UCSD-AML1 (cell line): Measurements from ENCODE around the gene USPL1.
"Not testable (repeated sequence)": the region's sequence is repeated elsewhere in the genome, so short reads cannot be mapped to it uniquely, and the experiment has no call there.

Experiments used
- DNase-seq: peaks from one replicate; lab custom pipeline; 2025; ENCODE audit not compliant: unreplicated experiment; lab: John Stamatoyannopoulos, UW

The USPL1 gene

DNA sequence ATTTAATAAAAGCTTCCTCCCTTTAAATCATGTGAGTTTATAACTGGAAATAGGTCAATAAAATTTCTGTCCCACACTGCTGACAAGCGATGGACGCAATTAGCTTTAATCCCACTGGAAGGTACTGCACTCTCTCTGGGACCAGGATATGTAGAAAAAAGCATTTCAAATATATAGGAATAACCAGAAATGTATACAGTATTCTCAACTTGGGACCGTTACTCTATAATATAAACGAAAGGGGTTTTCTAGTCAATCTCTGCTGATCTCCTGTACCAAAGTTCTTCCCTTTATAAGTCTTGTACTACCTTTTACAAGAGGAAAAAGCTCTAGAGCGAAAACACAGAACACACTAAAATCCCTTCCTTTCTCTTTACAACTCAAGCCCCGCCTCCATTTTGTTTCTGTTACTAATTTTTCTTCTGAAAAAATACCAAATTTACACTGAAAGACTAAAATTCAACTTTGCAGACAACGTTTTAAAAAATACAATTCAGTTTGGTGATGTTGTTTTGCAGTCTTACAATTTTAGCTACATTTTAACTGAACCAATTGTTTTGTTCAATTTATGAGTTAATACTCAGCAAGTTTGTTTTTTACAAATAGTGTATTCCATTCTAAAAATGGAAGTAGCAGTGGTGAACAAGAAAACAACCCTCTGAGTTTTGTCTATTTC is 1.7 kb upstream of the USPL1 start:
- DNase-seq = no peak

DNA sequence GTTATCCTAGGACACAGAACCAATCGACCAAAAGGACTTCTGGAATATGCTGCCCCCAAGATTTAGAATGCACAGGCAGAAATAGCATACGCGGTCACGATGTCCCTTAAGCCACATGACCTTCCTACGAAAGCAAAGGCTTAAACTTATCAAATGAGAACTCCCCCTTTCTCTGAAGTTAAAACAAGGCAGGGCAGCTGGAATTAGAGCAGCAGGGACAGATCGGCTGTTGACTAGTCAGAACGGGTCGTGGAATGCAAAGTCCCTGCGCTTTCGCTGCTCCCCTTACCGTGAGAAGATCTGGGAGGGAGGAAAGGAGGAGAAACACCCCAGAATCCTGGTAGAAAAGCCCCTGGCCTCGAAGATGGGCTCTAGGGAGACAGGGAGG is 799 bp upstream of the USPL1 start:
- no peak for DNase-seq

DNA sequence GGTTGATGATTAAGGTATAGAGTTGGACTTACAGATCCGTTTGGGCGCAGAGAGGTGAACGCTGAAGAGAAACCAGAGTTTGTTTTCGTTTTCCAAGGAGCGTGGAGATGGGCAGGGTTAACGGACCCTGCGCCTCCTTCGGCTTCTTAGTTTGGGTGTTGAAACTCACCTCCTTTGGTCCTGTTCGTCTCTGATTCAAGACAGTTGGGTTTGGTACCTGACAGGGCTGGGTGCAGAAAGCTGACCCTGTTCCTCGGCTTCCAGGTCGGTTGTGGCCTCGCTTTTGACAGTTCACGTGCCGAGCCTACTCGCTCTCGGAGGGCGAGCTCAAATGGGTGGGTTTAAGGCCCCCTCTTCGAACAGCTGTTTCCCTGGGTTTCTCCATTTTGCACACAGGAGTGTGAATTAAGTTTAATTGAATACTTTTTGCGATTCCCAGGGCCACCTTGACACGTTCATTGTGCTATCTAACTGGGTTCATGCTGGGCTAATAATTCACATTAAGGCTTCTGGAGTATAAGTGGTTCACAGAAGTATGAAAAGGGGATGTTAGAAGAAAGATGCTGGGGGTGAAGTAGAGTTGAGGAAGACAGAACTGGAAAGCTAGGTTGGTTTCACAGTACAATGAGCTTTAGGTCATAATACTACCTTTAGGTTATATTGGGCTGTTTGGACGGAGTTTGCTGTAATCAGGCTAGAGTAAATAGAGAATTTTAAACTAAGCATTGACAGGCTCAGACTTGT is 638 bp downstream of the USPL1 start:
- DNase-seq = peak; percentile 51

DNA sequence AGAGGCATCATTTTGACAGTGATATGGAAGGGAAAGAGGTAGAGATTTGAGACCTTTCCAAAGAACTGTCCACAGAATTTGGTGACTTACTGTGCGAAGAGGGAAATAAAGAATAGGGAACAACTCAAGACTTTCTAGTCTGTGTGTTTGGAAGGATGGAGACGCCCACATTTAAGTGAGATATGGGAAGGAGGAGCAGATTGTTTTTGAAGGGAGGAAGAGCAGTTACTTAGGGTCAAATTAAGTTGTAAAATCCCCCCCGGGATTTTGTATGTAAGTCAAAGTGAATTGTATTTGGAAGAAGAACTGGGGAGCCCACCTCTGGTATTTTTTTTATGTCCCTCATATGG is 1.2 kb downstream of the USPL1 start:
- DNase-seq = no peak

DNA sequence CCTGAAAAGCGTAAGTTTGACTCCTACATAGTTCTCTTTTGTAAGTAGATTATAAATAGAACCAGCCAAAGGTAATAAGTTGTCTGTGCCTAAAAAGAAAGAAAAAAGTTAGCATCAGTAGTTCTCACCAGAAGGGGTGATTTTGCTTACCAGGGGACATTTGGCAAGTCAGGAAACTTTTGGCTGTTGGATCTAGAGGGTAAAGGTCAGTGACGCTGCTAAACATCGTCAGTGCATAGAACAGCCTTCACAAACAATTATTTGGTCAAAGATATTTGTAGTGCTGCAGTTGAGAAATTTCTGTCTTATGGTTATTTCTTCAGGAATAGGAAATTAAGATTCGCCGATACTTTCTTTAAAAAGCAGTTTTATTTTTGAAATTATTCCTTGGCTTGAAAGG is 2.0 kb downstream of the USPL1 start:
- DNase-seq = no peak

DNA sequence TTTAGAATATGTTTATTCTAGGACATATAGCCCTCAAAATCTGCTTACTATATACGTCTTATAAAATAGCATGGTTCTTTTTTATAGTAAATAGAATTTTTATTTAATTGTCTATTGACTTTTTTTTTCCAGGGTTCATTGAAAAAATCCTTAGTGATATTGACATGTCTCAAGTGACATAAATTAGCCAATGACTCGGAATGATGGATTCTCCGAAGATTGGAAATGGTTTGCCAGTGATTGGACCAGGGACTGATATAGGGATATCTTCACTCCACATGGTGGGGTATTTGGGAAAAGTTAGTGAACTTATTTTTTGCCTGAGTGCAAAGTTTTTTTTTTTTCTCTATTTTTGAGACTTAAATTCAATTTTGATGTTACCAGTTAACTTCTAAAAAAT is 3.2 kb downstream of the USPL1 start:
- no peak for DNase-seq

DNA sequence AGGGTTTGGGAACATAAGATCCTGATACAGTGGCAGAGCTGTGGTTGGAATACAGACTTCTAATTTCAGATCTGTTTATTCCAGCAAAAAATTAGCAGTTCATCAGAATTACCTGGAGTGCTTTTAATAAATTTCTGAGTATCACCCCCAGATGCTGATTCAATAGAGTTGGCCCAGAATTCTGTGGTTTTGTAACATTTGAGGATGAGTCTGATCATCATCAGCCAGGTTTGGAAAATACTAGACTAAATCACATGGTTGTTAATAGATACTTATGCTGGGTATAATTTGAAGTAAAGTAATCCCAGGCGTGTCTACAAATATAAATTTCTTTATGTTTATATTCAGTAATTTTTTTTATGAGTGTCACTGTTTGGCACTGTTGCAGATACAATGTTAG is 4.8 kb downstream of the USPL1 start:
- DNase-seq = no peak

DNA sequence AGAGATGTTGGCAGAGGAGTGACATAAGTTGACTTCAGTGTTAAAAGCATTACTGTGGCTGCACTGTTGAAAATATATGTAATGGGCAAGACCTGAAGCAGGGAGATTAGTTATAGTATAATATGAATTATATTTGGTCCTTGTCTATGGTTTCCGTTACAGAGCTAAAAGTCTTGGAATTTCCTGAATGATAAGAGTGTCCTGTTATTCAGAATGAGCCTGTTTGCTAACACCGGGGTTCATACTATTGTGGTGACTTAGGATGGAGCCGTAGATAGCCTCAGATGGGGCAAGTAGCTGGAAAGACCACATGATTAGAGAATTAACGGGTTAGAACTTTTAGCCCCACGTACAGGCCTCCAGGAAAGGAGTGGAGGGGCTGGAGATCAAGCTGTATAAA is 5.7 kb downstream of the USPL1 start:
- no peak for DNase-seq

DNA sequence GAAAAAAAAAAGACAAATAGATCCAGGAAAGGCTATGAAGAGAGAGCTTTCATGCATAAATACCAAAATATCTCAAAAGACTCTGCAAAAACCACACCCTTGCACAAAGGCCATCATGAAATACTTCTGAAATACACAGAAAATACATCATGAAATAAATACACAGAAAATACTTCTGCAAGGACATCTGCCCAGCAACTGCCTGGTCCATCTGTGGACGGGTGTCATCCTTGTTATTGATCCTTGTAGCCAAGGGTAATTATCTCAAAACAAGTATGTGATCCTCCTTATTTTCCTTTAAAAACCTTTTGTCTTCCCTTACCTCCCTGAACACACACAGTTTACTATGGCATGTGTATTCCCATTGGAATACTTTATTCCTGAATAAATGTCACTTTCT is 6.9 kb downstream of the USPL1 start:
- DNase-seq = no peak

DNA sequence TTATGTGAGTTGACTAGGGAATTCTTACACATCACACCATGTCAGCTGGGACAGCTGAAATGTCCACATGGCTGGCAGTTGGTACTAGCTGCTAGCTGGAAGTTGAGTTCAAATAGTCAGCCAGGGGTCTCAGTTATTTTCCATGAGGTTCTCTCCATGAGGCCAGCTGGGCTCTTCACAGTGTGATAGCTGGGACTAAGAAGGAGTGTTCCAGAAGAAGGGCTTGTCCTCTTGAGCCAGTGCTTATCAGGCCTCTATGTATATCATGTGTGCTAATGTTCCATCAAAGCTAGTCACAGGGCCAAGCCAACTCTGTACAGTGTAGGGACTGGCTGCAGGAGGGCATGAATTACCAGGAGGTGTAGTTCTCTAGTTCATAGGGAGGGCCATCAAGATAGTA is 11.8 kb downstream of the USPL1 start:
- DNase-seq = no peak

DNA sequence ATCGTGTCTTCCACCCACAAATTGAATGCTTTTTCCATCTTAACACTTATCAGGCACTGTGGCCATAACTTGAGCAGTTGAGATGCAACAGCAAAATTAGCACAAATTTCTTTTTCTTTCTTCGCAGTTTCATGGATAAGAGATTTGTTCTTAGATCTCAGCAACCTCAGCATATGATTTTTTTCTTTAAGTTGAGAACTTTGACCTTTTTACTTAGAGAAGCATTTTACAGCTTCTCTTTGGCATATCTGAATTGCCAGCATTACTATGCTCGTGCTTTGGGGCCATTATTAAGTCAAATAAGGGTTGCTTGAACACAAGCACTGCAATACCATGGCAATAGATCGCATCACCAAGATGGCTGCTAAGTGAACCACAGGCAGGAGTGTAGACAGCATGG is 16.1 kb downstream of the USPL1 start:
- DNase-seq = no peak

DNA sequence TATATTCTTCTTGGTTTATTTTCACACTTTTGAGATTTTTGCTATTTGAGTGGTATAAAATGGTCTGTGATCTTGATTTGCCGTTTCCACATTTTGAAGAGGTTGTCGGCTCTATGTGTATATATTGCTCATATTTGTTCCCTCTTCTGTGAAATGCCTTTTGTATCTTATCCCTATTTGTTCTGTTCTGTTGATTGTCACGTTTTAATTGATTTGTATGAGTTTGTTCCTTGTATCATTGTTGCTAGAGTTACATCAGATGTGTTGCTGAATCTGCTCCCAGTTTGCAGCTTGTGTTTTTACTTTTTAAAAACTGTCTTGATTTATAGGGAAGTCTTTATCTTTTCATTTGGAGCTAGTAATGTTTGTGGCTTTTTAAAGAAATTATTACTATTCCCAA is 17.1 kb downstream of the USPL1 start:
- DNase-seq = no peak

DNA sequence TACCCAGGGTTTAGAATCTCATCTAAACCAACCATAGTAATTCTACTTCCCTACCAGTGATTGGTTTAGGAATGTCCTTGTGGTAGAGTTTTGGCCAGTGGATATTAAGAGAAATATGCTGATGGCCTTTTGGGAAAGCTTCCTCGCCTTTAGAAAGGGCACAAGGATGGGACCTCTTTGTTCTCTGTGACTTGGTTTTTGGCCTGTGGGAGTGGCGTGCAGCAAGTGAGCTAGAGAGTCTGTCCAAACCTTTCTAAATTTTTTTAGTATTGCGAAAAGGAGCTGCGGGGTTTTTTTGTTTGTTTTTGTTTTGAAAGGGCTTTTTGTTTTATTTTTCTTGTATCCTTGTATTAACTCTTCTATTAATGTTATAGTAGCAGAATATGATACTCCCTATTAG is 20.6 kb downstream of the USPL1 start:
- no peak for DNase-seq

DNA sequence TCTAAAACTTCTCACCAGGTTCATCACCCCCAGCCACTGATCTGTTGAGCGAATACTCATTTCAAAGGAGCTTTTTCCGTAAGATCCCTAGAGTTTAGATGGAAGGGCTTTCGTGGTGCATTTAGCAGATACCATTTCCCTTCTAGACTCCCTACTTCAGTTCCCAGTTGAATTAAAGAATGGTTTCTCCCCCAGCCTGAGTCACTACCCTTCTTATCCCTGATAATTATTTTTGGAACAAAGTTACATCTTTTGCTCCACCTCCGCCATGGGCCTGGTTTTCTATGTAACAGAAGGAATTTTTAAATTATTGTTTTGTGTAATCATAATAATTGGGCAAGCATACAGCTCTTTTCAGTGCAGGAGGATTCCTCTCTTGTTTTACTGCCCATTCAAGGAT is 22.0 kb downstream of the USPL1 start:
- DNase-seq = no peak

DNA sequence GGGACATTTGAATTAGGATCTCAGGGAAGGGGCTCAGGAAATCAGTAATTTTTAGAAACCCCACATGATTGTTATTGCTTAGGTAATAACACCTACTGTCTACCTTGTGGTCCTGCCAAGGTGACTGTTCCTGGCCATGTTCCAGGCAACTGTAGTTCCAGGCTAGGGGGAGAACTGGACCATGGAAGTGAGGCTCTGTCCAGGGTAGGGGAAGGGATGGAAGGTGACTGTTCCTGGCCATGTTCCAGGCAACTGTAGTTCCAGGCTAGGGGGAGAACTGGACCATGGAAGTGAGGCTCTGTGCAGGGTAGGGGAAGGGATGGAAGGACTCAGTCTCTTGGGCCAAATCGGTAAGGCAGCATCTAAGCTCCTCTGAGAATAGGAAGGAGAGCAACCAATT is 23.5 kb downstream of the USPL1 start:
- not testable (repeated sequence) for DNase-seq

DNA sequence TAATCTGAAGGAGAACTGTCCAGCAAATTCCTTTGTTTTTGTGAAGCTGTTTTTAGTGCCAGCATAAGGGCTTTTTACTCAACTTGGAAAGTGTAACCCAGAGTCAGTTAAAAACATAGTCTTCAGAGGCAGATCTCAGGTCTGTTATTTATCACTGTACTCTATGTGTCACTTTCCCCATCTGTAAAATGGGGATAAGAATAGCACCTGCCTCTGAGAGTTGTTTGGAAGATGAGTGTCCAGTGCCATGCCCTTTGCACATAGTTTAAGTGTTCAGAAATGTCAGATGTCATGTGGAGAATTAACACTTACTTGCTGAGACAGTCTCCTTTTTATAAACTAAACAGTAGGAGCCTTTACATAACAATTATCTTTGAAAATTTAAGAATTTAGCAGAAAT is 27.9 kb downstream of the USPL1 start:
- DNase-seq = no peak

DNA sequence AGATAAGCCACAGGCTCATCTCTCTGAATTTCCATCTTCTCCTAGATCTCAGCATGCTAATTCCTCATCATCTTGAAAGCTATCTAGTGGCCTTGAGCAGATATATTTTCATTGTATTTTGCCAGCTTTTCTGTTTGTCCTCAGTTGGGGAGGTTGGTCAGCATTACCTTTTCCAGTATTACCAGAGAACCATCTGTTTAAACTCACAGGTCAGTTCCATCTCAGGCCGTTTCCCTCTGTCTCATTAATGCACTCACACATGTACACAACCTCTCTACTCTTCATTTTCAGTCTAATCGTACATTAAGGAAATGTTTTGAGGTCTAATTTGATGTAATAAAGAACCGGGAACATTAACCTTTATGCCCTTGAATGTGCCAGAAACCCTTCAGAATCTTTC is 29.7 kb downstream of the USPL1 start:
- DNase-seq = no peak

DNA sequence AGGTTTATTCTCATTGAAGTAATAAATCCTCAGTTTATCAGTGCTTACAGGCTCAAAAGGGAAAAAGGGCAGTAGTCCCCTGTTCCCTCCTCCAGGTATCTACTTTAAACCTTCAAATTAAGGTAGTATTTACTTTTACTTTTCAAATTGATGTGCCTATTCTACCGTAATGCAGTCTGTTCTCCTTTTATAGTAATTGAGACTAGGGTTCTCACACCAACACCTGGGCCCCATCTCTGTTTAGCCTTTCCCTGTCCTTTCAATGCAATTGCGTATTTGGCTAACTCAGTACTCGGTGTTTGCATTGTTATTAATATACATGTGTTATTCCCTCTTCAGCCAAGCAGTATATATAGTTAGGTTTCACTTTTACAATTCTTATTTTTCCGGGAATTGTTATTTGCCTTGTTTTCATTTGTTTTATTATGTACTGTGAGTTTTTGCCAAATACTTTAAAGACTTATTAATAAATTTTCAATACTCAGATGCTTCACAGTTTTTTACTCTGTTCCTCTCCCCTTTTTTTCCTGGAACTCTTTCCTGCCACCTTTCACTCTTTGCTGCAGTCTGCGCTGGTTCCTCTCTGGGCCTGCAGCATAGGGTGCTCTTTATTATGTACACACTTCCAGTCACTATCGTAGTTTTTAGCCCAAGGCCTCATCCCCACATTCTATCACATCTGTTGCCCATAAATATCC is 30.3 kb downstream of the USPL1 start:
- DNase-seq = no peak

DNA sequence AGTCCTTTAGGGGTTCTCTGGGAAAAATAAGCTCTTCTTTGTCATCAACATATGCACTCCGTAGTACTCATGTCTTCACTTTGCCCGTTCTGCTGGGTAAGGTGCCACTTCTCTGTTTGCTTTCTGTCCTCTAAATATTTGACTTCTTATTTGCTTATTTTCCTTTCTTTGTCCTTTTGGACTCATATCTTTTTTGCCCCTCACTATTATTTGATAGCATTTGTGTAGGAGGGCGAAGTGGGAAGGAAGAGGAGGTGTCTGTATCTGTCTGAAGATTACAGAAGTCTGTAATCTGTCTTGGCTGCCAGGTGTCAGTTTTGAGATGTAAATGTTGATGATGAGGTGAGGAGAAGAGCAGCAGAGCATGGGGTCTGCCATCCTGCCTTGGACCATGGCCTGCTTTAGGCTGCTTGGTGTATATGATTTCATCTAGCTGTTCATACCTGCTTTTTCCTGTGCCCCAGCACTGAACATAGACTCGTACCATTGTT is 30.8 kb downstream of the USPL1 start:
- DNase-seq = no peak

DNA sequence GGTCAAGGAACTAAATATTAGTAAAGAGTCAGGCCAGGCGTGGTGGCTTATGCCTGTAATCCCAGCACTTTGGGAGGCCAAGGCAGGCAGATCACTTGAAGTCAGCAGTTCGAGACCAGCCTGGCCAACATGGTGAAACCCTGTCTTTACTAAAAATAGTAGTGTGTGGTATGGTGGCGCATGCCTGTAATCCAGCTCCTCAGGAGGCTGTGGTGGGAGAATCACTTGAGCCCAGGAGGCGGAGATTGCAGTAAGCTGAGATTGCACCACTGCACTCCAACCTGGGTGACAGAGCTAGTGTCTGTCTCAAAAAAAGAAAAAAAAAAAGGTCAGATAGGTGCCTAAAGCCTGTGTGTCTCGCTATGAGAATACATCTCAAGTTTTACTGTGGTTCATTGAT is 33.9 kb downstream of the USPL1 start:
- DNase-seq = not testable (repeated sequence)

DNA sequence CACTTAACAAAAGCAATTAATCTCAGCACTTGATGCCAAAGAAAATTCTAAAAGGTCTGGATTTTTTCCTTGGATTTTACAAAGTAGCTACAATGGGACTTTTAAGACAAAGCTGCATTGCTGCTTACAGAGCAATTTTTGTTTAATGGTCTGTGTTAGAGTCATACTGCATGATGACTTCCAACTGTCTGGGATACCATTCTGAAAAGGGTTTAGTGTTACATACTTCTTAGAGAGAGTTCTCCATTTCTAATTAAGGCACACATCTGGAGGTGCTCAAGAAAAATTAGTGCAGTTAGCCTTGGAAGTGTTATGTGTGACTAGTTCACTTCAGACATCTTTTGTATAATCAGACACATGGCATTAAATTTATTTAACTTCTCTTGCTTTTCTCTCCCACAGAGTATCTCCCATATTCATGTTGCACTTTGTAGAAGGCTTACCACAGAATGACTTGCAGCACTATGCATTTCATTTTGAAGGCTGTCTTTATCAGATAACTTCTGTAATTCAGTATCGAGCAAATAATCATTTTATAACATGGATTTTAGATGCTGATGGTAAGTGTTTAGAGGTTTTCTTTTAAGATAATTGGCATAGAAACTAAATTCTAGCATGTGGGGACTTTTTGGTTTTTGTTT is 35.1 kb downstream of the USPL1 start:
- DNase-seq = no peak

DNA sequence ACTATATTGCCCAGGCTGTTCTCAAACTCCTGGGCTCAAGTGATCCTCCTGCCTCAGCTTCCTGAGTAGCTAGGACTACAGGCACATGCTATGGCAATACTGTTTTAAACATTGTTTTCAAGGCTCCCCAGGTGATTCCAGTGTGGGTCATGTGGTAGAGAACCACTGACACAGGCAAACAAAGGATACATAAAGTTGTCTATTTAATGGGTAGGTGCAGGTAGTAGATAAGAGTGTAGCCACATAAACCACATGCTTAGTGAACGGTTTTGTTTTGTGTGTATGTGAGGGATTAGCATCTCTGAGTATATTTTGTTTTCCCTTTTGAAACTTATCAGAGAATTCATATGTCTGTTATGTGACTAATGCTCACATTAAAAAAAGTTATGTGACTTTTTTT is 36.7 kb downstream of the USPL1 start:
- DNase-seq = no peak
